Transverse colon (tissue), 4 donors: ENCODE measurements around the gene GIMAP8. TPM values are rescaled to one million over a fixed set of nuclear protein-coding genes. Genes with fewer than 3 reads are reported as not detected.

Experiments used
- DNase-seq: peaks from one replicate; pipeline ENCODE4 v3.0.0-alpha.2; 2019
- H3K27ac ChIP-seq, 4 donors: fragments of 200-600 bp; sonication (generic); 2 replicates each; pipeline ENCODE4 v1.5.1; 2016 to 2018; ENCODE audit warnings: inconsistent platforms in 4 of 4
- H3K27me3 ChIP-seq: fragments of 200-600 bp; sonication (generic); 2 replicates; pipeline ENCODE4 v1.5.1; 2017; ENCODE audit warnings: inconsistent platforms
- H3K36me3 ChIP-seq, 4 donors: fragments of 200-600 bp; sonication (generic); 2 replicates each; pipeline ENCODE4 v1.5.1; 2017 to 2019; ENCODE audit warnings: inconsistent platforms in 4 of 4
- H3K4me1 ChIP-seq, 4 donors: fragments of 200-600 bp; sonication (generic); 2 replicates each; pipeline ENCODE4 v1.5.1; 2017 to 2020; ENCODE audit warnings: inconsistent platforms in 4 of 4
- H3K4me3 ChIP-seq, 4 donors: fragments of 200-600 bp; sonication (generic); 1 replicate in 1 of 4; 2 replicates in 3 of 4; pipeline versions ENCODE4 v1.5.1 to v1.6.1; 2017 to 2019; ENCODE audit warnings: inconsistent platforms in 4 of 4
- H3K9me3 ChIP-seq, 2 donors: fragments of 200-600 bp; sonication (generic); 2 replicates each; pipeline ENCODE4 v1.5.1; 2017 to 2019; ENCODE audit warnings: inconsistent platforms in 2 of 2
- CTCF ChIP-seq, 5 experiments: fragments of 200-600 bp in 3 of 5; fragments of 450-650 bp in 2 of 5; sonication (generic) in 3 of 5; IDR thresholded peaks; 1 replicate in 2 of 5; 2 replicates in 3 of 5; pipeline ENCODE4 v1.5.1; 2016 to 2017; ENCODE audit warnings: antibody characterized with exemption in 5 of 5, inconsistent platforms in 3 of 5, mild to moderate bottlenecking in 2 of 5, moderate library complexity in 1 of 5
- EP300 ChIP-seq: sonication (generic); formaldehyde crosslinking; IDR thresholded peaks from one replicate; pipeline ENCODE4 v1.6.1; 2017; ENCODE audit warnings: antibody characterized with exemption, low read depth
- POLR2A ChIP-seq: fragments of 450-650 bp; IDR thresholded peaks from one replicate; pipeline ENCODE4 v1.6.1; 2016; ENCODE audit warnings: antibody characterized with exemption, mild to moderate bottlenecking, moderate library complexity
- POLR2AphosphoS5 ChIP-seq, 3 donors: sonication (generic); formaldehyde crosslinking; IDR thresholded peaks; one replicate each; pipeline ENCODE4 v1.6.1; 2016; ENCODE audit warnings: antibody characterized with exemption in 3 of 3
- WGBS, 2 donors: methylation state at CpG; one replicate each; pipeline ENCODE4 v1.1.5; 2018; ENCODE audit warnings: low coverage in 1 of 2; 5-methylcytosine and 5-hydroxymethylcytosine counted together
- in situ Hi-C, 4 donors: fragments of 200-750 bp; cut with MboI; loops; one replicate each; pipeline versions ENCODE4 v1.15.0 to v1.15.1; 2017; ENCODE audit warnings: low sequenced_read_pairs in 3 of 4, low pct_ligation_motif_present in 1 of 4, low pct_unique_long_range_greater_than_20kb in 1 of 4
- intact Hi-C: fragments of 100-400 bp; cut with DNase I; formaldehyde crosslinking; loops from one replicate; pipeline ENCODE4 v1.15.1; 2023; ENCODE audit warnings: low total_unique reads
- total RNA-seq, 4 donors: library from RNA; depleted of rRNA; stranded (reverse); fragments of >200 nt; gene quantifications; one replicate each; pipeline ENCODE4 v1.1.0, GENCODE V29; 2016

The GIMAP8 gene
- total RNA-seq, 4 donors from 2014 or later: 1.5 to 4.3 (median 2.9) TPM

DNA sequence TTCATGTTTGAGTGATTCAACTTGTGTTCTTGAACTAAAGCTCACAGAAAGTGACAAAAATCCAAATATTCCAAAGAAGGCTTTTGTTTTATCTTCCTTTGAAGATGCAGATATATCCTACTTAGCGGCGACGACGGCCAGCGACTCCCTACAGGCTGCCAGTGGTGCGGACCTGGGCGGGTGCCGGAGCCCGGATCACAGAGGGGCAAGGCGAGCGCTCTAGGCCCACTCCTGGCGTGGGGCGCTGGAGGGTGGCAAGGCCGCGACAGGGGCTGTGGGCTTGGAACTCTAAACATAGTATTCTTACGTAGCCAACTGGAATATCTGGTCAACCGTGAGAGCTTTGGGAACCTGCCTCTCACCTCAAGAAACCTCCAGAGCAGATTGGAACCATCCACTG, 63.3 kb downstream of the GIMAP8 start:
- in situ Hi-C loops (no loop called here), intact Hi-C loops (no loop called here)
- Histone ChIP-seq H3K9me3 (no peaks in the 10 kb centered on the region), H3K27me3 (no peaks in the 10 kb centered on the region), H3K4me3 (peak overlapping the region in 1 of 4 donors; percentile 49), H3K36me3 (no peaks in the 10 kb centered on the region), H3K27ac (peak overlapping the region; percentile 46 to 74 (median 68)), H3K4me1 (peaks cover 0 to 9% (median 0%) of the 10 kb centered on the region in 4 donors)
- no peak for DNase-seq
- TF ChIP-seq POLR2A (no peak), CTCF (IDR thresholded peaks at IDR 0.05) (no peak), POLR2AphosphoS5 (IDR thresholded peaks at IDR 0.05) (no peak), EP300 (no peak)
- WGBS, 2 donors: 94% methylated on average over 17 of the region's 17 CpGs; no CpG with 5 or more reads in 1 of the 2 donors

GRCh38 chr7:150514748-150515222, 64.4 kb downstream of the GIMAP8 start, which contains the start of gene GIMAP7:
GIMAP7 (plus strand) TSS chr7:150514872; CDS start chr7:150519975, 5,103 bp downstream.
- no peaks in the 10 kb centered on the region for H3K36me3 ChIP-seq
- H3K9me3 ChIP-seq: no peaks in the 10 kb centered on the region
- peak within 1 kb of the TSS; percentile 46 to 74 (median 68) for H3K27ac ChIP-seq
- peaks cover 0 to 9% (median 0%) of the 10 kb centered on the region in 4 donors for H3K4me1 ChIP-seq
- TF ChIP-seq POLR2AphosphoS5 (IDR thresholded peaks at IDR 0.05) (peak; percentile 9 to 55 (median 42)), CTCF (IDR thresholded peaks at IDR 0.05) (no peak), POLR2A (peak; percentile 61), EP300 (no peak)
- no peaks in the 10 kb centered on the region for H3K27me3 ChIP-seq
- 17 to 21% methylated on average over 3 of the region's 3 CpGs for WGBS, 2 donors
- in situ Hi-C loops: no loop called here
- intact Hi-C loops: no loop called here
- peak within 1 kb of the TSS in 3 of 4 donors; percentile 26 to 49 (median 27) for H3K4me3 ChIP-seq
- peak; percentile 42 for DNase-seq

DNA sequence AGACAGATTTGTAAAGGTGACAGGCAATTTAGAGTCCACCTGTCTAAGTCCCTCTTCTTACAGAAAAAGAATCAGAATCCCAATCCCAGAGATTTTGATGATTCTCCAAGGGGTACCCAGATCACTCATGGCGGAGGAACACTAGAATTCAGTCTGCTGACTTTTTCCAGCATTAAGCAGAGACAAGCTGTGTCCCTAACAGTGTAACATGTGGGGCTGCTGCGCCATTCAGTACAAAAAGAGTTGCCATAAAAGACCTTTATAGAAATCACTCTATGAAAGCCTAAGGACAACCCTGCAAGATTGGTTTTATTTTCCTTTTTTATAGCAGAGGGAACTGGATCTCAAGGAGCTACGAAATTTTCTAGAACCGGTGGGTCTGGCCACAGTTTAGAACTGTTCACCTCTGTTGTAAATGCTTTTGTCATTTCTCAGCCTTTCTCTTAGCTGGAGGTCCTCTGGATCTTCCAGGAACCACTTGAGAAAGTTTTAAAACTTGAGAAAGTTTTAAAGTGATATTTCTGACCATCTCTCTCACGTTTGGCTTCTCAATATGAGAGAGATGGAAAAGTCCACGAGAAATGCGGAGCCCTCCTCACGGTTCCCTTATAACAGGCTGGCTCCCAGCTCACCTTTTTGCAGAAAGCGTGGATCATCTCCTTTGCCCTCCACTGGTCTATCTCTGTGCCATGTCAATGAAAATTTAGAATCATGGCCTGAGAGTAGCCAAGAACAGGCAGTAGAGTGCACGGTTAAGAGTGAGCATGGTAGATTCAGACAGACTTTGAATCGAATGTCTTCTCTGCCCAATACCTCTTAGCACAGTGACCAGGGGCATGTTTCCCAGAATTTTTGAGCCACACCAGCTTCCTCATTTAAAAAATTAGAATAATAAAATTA, 65.1 kb downstream of the GIMAP8 start:
- in situ Hi-C loops: no loop called here
- no peak for DNase-seq
- no peaks in the 10 kb centered on the region for H3K36me3 ChIP-seq
- H3K9me3 ChIP-seq: no peaks in the 10 kb centered on the region
- TF ChIP-seq EP300: no peak
- H3K27me3 ChIP-seq: no peaks in the 10 kb centered on the region
- peaks cover 0 to 9% (median 0%) of the 10 kb centered on the region in 4 donors for H3K4me1 ChIP-seq
- 55 to 65% methylated on average over 9 to 11 of the region's 11 CpGs for WGBS, 2 donors
- H3K4me3 ChIP-seq: peak overlapping the region in 3 of 4 donors; percentile 26 to 49 (median 27)
- intact Hi-C loops: no loop called here
- H3K27ac ChIP-seq: peak overlapping the region; percentile 46 to 74 (median 68)

DNA sequence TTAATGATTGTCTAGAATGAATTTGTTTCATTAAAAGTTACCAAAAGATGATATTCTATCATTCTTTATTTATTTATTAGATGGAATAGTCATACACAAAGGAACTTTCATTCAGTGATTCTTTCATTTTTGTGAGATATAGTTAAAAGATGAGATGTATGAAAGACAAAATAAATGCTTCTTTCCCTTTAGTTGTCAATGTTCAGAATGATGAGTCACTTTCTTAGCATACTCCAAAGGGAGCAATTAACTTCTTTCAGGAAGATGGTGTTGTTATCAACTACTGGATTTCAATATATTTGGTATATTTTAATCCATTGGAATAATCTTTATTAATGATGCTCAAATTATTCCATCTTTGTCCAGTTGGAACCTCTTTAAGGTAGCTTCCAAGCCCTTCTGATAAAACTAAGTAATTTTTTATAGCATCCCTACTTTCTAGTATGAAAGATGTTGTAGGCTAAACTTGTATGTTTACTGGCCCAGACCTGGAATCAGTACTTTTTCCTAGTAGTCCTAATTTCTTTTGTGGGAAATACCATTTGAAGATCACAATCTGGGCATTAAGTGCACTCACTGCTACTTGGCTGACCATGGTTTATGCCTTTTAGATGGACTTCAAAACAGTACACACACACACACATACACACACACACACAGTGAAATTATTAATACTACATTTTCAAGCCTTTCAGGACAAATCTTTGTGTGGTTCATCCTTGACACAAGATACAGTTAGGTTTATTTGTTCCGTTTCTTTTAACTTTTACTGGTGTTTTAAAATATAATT, 66.7 kb downstream of the GIMAP8 start:
- no peak for TF ChIP-seq CTCF (IDR thresholded peaks at IDR 0.05)
- TF ChIP-seq EP300: no peak
- no peak for TF ChIP-seq POLR2A
- TF ChIP-seq POLR2AphosphoS5 (IDR thresholded peaks at IDR 0.05): no peak
- H3K4me3 ChIP-seq: peak overlapping the region in 3 of 4 donors; percentile 6 to 49 (median 26)
- H3K27me3 ChIP-seq: no peaks in the 10 kb centered on the region
- peak overlapping the region; percentile 50 to 74 (median 68) for H3K27ac ChIP-seq
- in situ Hi-C loops (no loop called here), intact Hi-C loops (no loop called here)
- H3K36me3 ChIP-seq: no peaks in the 10 kb centered on the region
- 60 to 70% methylated on average over 1 of the region's 1 CpG for WGBS, 2 donors
- DNase-seq: no peak
- peaks cover 0 to 9% (median 0%) of the 10 kb centered on the region in 4 donors for H3K4me1 ChIP-seq
- H3K9me3 ChIP-seq: no peaks in the 10 kb centered on the region
